NCI-H2227 treated with DMSO at 0.1 percent for 48 hours (cell line): Measurements from ENCODE around the gene SAA1.
"Not testable (repeated sequence)": the region's sequence is repeated elsewhere in the genome, so short reads cannot be mapped to it uniquely, and the experiment has no call there.

Source experiments
- DNase-seq: peaks from one replicate; lab custom pipeline; 2025; lab: John Stamatoyannopoulos, UW

The SAA1 gene

DNA sequence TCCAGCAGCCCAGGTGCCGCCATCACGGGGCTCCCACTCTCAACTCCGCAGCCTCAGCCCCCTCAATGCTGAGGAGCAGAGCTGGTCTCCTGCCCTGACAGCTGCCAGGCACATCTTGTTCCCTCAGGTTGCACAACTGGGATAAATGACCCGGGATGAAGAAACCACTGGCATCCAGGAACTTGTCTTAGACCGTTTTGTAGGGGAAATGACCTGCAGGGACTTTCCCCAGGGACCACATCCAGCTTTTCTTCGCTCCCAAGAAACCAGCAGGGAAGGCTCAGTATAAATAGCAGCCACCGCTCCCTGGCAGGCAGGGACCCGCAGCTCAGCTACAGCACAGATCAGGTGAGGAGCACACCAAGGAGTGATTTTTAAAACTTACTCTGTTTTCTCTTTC, at the start of gene SAA1:
TSS of gene SAA1 (plus strand) at position 316 of the 400 bp plus-strand sequence. CDS start 624 bp downstream, outside the sequence.
- DNase-seq = no peak

DNA sequence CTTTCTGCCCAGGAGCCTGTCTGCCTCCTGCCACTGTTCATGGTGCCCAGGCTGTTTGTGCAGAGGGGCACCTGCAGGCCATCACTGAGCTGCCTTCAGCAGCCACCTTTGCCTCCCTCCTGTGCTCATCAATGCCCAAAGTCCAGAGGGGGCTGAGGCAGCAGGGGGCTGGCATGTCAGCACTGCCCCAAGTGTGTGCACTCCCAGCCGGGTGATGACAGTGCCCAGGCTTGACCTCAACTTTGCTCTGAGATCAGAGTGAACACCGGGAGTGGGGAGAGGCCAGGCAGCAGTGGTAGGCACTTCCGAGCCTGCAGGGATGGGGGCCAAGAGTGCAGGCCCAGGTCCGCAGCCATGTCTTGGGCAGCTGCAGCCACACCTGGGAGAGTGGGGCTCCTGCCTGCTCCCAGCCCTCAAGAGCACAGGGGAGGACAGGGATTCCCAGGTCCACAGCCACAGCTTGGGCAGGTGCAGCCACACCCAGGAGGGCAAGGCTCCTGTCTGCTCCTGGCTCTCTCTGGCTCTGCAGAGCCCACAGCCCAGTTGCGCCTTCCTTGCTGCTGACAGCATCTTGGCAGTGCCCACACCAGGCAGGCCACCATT, 44.7 kb upstream of the SAA1 start:
- DNase-seq = no peak

DNA sequence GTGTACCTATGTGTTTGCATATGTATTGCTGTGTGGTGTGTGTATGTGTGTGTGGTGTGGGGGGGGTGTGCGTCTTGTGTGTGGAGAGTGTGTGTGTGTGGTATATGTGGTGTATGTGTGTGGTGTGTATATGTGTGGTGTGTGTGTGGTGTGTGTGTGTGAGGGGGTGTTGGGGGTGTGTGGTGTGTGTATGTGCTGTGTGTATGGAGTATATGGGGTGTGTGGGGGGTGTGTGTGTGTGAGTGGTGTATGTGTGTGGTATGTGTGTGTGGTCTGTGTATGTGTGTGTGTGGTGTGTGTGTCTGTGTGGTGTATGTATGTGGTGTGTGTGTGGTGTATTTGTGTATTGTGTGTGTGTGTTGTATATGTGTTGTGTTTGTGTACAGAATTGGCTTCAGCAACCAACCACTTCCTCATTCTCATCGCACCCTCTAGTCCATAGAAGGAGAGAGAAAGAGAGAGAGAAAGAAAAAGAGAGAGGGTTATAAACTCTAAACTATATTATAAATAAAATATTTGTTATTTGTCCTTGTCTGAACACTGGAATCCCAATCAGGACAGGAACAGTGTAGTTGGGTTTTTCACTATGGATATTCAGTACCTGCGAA, 43.1 kb upstream of the SAA1 start:
- DNase-seq = no peak

DNA sequence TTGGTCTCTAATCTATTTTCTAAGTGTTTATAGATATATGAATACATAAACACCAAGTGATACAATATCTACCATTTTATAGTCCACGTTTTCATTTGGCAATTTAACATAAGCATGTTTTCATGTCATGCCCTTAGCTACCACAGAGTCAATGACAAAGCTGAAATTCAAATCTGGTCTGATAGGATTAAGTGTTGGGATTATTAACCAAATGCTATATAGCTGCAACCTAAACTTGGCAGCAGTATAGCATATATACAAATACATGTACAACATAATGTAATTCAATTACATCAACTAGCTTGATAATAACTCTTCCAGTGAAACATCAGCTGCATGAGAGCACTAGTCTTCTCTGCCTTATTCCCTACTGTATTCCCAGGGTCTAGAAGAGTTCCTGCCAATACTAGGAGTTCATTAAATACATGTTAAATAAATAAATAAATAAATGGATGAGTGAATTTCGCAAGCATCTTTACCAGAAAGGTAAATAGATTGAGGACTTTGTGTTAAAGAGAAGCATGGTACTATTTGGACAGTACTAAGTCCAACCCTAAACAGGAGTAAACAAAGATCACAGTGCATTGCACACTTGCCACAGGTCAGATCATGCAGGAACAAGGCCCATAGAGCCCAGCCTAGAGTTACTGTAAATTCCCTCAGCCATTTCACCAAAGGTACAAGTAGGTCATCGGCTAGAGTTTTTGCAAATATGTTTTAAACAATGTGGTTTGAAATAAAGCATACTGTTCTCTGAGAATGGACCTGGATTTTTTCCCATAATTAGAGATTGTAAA, 42.3 kb upstream of the SAA1 start:
- DNase-seq = no peak

DNA sequence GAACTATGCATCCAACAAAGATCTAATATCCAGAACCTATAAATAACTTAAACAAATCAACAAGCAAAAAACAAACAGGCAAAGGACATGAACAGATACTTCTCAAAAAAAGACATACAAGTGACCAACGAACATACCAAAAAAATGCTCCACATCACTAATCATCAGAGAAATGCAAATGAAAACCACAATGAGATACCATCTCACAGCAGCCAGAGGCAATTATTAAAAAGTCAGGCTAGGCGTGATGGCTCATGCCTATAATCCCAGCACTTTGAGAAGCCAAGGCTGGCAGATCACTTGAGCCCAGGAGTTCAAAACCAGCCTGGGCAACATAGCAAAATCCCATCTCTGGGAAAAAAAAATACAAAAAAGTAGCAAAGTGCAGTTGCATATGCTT, 40.2 kb upstream of the SAA1 start:
- no peak for DNase-seq

DNA sequence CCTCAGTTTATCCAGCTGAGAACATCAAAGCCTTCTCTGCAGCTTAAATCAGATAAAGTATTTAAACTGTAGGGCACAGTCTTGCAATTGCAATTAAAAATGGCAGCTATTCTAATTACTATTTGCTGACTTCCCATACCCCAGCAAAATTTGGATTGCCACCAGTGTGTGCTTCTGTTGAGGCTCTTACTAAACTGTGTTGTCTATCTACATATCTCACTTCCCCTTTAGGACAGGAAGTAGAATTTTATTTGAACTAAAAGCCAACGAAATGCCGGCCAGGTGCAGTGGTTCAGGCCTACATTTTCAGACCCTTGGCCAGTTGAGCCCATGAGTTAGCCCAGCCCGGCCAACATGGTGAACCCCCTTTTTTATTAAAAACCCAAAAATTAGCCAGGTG, 36.6 kb upstream of the SAA1 start:
- DNase-seq = no peak

DNA sequence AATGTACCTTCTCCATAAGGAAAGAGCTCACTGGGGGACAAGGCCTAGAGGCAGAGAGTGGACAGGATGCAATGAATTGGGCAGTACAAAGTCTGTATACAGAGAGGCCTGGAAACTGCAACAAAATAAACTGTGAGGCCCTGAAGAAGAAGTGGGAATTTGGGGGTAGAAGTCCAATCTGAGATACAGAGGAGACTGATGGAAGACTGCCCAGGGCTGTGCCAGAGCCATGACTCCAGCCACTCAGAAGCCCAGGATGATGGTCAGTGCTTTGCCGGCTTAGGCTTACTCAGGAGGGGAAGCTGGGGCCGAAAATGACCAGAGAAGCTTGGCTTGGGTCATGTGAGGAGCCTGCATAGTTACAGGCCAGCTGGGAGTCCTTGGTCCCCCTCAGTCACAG, 35.2 kb upstream of the SAA1 start:
- DNase-seq = no peak

DNA sequence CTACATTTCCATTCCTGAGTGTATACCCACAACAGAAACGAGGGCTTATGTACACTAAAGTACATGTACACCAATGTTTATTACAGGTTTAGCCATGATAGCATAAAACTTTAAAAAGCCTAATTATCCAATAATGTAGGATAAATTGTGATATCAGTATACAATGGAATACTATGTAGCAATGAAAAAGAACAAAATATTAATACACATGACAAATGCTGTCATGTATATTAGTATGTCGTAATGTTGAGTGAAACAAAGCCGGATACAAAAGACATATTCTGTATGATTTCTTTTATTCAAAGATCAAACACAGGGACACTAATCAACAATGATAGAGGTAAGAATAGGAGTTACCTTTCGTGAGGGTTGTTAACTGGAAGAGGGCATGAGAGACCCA, 32.2 kb upstream of the SAA1 start:
- DNase-seq = no peak

DNA sequence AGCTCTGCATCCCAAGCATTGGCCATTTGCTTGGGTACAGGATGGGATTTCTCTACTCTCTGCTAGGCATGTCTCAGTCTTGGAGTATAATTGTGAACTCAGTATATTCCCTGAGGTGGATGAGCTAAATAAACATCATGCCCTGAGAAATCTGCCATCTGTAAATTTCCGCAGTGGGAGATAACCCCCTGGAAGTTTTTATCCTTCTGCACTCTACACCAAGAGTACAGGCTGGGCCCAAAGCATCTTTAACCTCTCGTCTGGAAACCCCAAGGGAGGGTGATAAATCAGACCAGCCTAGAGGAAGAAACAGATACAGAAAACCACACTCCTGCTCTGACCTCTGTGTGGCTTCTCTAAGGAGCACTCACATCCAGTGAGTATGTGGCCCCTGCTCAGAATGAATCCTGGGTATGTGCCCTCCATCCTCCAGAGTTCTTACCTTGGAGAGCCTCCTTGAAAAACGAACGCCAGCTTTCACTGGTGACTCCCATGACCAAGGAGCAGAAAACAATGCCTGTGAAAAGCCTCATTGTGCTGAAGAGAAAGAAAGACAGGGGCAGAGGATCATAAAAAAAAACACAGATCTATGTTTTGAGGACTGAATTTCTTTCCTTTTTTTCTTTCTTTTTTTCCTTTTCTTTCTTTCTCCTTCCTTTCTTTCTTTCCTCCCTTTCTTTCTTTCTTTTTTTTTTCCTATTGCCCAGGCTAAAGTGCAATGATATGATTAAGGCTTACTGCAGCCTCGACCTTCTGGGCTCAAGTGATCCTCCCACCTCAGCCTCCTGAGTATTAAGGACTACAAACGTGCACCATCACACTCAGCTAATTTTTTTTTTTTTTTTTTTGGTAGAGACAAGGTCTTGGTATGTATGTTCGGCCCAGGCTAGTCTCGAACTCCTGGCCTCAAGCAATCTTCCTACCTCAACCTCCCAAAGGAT, 30.4 kb upstream of the SAA1 start:
- no peak for DNase-seq

DNA sequence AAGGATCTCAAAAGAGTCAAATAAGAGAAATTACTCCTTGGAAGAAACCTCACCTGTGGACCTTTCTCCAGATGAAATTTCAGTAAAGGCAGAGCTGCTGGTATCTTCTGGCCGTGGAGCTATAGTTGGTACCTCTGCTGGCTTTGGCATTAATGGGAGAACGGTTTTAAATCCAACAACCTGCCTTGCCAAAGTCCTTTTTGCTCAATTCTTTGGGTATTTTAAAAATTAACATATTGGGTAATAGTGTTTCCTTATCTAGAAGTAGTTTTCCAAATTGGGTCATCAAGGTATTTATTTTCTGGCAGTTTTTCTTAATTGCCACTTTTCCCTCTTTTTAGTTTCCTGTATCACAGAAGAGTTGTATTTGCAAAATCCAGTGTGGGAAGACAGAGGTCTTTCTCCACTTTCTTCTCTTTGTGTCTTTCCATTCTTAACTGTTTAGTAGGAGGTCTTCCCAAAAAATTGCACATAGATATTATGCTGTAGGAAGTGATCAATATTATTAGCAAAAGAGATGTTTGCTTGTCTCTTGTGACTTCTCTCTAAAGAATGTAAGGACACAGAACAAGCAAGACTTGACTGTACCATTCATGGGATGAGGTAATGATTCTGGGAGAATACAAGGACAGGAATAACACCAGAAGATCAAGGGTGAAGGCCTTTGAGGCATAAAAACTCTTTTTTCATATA, 29.3 kb upstream of the SAA1 start, which contains the start of gene SAA4:
TSS of gene SAA4 (minus strand) at position 139 of the 693 bp plus-strand sequence. CDS start 876 bp downstream, outside the sequence.
- no peak for DNase-seq

DNA sequence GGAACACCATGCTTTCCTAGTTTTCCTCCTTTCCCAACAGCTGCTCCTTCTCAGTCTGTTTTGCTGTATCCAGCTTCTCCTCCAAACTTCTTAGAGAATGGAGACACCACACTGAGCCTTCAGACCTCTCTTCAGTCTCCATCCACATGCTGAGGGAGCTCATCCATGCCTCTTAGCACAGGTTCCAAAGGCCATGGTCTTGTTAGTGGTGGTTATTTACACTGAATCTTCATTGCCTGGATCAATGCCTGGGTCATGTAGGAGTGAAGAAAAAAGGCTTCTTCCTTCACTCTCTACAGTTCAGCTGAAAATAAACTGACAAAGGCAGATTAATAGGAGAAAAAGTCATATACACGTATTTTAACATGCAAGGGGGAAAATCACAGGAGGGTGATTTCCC, 26.4 kb upstream of the SAA1 start:
- no peak for DNase-seq

DNA sequence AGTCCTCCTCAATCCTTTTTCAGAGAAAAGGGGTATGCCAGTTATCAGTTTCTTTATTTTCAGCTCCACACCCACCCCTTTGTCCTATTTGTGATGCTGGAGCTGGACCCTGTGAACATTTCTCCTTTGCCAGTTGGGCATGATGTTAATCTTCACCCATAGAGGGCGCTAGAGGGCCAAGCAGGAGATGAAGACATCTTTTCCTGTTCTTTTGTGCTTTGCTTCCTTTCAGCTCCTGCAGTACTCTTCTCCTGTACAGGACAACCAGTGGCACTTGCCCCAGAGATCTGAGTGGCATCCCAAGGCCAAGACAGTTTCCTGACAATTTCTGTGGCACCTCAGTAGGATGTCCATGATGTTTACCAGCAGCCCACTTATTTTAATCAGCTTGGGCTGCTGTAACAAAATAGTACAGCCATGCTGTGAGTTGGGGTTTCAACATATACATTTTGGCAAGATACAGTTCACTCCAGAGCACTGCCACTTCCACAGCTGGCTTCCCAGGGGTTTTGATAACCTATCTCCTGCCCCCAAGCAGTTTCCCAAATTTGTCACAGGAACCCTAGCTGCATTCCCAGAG, 22.2 kb upstream of the SAA1 start:
- DNase-seq = peak; percentile 12

DNA sequence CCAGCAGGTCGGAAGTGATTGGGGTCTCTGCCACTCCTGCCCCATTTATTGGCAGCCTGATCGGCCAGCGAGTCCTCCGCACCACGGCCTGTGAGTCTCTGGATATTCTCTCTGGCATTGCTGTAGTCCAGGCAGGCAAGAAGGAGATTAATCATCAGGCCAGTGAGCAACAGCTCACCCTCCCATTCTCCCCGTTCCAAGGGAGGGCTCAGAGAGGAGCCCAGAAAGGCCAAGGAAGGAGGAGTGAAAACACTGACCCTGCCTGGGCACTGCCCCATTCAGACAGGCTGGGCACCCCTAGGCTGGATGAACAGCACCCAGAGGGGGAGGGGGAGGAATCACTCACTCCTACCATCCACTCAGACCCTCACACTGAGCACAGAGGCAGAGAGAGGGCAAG, 20.7 kb upstream of the SAA1 start:
- no peak for DNase-seq

DNA sequence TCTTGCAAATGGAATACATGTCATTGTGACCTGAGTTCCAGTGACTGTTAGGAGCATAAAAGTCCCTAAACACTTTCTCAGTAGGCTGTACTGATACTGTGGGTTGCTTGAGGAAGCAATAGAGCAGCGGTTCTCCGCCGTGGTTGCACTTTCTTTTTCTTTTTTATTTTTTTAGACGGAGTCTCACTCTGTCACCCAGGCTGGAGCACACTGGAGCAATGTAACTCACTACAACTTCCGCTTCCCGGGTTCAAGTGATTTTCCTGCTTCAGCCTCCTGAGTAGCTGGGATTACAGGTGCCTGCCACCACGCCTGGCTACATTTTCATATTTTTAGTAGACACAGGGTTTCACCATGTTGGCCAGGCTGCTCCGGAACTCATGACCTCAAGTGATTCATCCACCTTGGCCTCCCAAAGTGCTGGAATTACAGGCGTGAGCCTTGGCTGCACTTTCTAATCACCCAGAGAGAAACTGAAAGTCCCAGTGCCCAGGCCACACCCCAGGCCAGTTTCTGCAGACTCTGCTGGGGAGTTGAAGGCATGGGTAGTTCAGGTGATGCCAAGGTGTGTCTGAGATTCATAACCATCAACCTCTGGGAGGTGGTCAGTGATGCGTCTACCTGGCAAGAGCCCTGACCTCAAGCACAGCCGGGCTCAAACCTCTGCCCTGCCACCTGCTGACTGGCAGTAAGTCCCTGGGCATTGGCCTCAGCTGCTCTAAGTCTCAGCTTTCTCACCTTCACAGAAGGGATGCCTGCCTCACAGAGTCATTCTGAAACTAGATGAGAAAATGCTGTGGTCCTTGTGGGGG, 19.5 kb upstream of the SAA1 start:
- not testable (repeated sequence) for DNase-seq

DNA sequence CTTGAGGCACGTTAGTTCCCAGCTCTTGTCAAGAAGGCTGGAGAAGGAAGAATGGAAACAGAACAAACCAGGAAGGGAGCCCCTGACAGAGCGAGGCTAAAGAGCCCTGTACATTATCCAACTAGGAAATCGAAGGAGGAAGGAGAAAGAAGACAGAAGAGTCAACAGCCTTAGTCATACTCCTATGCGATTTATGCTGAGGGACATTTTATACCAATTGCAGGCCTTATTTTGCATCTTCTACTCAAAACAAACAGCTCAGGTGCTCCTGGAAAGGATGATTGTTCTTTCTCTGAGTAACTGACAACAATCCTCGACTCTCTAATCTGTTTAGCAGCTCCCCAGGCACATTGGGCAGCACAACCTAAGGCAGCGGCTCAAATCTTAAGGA, 18.9 kb upstream of the SAA1 start:
- DNase-seq = not testable (repeated sequence)

DNA sequence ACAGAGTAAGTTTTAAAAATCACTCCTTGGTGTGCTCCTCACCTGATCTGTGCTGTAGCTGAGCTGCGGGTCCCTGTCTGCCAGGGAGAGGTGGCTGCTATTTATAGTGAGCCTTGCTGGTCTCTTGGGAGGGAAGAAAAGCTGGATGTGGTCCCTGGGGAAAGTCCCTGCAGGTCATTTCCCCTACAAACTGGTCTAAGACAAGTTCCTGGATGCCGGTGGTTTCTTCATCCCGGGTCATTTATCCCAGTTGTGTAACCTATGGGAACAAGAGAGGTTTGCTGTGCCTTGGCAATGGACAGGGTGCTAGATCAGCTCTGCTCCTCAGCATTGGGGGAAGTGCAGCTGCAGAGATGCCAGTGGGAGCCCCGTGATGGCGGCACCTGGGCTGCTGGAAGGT, 17.5 kb upstream of the SAA1 start, which contains the start of gene SAA2:
TSS of gene SAA2 (minus strand) at position 108 of the 400 bp plus-strand sequence. CDS start 657 bp downstream, outside the sequence.
- no peak for DNase-seq

DNA sequence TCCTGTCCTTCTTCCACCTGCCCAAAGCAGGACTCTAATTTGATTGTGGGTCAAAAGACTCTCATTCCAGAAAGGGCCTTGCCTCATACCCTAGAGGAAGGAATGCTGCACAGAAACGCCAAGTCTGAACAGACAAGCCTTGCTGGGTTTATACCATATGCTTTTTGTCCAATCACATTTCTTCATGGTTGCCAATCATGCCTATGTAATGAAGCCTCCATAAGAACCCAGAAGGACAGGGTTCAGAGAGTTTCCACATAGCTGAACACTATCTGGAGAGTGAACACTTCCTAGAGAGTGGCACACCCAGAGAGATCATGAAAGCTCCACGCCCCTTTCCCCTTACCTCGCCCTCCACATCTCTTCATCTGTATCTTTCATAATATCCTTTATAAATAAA, 12.8 kb upstream of the SAA1 start:
- DNase-seq = no peak

DNA sequence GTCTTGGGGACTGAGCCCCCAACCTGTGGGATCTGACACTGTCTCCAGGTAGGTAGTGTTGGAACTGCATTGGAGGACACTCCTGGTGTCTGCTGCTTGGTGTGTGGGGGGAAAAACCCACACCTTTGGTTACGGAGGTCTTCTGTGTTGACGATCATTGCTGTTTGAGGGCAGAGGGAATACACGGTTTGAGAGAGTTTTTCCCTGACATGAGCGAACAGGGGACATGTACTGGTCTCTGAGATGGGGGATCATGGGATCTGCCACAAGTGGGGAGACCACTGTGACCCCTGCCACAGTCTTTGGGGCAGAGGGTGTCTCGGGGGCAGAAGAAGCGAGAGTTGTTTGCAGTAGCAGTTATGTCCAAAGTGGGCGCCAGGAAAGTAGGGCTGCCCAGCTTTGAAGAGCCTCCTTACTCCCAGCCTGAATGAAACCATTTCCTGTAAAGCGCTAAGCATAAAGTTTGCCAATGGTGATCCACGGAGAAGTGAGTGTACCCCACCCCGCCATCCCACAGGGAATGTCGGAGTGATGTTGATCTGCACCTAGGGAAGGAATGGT, 12.2 kb upstream of the SAA1 start:
- no peak for DNase-seq

DNA sequence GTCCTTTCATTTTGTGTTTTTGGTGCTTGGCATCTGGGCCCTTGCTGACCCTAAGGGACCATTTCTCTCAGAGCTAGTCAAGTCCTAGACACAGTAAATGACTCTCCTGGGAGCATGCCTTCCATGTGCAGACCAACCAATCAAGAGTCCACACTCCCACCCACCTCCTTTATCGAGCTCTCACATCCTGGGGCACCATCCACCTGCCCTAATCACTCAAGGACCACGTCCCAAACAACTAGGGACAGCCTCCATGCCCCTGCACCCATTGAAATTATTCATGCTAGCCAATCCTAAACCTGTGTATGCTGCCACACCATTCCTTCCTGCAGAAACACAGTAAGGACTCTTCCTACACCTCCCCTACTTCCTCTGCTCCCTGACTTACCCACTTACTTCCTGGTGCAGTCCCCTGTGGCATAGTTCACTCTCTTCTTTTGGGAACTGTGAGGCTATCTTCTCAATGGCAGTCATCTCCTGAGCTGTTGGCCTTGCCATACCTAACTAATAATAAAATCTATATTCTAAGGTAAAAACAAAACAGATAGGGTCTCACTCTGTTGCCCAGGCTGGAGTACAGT, 11.2 kb upstream of the SAA1 start:
- DNase-seq = no peak
